Skin of body (tissue), 2 donors: ENCODE results near the gene NELFA. TPM values are rescaled to one million over a fixed set of nuclear protein-coding genes. Genes with fewer than 3 reads are reported as not detected.

Source experiments
- DNase-seq: peaks from one replicate; lab custom pipeline; 2025; lab: John Stamatoyannopoulos, UW
- total RNA-seq: library from RNA; depleted of rRNA; stranded (reverse); fragments of >200 nt; gene quantifications from one replicate; pipeline ENCODE4 v1.2.3, GENCODE V29; 2014

Gene NELFA
- total RNA-seq, 1 donor from 2014 or later: 19.4 TPM

DNA sequence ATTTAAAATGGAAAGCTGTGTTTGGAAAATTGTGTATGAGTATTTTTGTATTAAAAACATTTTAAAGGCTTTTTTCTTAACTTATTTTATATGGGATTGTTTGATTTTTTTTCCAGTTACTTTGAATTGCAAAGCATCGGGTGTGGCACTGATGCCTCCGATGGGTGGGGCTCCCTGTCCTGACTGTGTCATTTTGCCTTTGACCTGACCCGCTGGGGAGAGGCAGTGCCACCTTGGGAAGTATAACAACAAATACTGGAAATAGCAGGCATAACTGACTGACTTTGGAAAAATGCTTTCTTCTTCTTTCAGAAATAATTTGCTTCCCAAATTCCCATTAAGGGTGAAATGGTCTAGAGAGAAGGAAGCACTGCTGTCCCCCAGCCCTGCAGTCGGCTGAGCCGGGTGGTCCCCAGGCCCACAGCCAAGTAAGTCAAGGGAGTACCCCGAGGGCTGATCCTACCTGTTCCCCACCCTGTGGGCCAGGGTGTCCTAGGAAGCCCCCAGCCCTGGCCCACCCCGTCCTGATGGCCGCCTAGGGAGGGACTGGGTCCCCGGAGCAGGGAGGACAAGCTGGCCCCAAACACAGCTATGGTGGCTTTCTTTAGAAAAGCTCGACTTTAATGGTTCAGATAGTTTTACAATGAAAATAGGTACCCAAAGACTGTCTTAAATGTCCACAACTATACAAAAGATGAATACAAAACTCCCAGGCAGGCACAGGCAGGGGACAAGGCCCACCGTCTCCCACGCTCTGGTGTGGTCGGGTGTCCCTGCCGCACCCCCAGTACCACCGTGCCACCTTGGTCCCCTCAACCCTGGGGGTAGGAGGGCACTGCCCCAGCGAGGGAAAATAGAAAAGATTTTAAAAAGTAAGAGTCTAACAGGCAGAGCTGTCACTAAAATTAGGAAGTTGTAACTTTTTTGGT lies 26.4 kb downstream of the NELFA start:
- no peak for DNase-seq

DNA sequence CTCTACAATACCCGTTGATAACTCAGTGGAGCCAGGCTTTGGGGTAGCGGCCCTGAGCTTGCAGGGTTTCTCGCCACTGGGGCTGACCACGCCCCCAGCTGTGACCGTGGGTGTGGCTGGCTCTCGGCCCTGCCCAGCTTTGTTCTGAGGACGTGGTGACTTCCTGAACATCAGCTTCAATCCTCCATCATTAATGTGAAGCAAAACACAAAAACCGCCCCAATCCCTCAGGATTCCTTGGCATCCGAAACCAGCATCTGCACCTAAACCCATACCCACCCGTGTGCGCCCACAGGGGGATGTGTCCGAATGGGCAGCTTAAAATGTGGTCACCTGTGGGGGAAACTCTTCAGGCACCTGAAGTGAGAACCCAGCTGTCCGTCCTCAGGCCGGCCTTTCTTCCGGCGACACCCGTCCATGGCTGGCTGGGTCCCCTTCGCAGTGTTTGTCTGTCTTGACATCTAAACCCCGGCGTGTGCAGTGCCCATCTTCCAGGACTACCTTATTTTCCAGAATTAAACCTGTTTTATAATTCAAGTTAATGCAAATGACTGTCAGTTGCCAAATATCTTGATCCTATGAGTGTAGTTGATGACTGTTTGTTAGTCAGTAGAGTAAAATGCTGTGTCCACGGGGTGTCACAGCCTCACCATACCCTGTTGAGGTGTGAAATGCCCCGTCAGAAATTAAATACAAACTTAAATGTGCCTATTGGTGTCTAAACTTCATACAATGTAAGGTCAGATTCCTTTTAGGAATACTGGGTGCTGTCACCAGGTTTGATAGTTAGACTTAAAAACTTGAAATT lies 27.3 kb downstream of the NELFA start:
- no peak for DNase-seq

DNA sequence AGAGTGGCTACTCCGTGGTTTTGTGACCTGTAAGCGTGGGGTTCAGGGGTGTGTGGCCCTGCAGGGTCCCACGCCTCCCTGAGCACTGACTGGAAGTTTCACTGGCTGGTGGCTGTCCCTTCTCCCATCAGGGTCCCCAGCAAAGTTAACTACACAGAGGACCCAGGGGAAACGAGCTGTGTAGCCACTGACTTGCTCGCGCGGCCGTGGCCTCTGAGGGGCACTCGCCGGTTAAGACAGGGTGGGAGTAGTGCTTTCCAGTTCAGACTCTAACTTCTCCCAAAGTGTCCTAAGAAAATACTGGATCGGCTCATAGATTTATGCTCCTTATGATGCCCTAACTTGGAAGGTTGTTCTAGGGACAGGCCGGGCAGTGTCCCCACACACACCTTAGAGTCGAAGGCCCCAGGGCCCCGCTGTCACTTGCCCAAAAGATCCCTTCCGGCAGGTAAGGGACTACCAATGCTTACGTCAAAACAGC lies 28.2 kb downstream of the NELFA start:
- no peak for DNase-seq

DNA sequence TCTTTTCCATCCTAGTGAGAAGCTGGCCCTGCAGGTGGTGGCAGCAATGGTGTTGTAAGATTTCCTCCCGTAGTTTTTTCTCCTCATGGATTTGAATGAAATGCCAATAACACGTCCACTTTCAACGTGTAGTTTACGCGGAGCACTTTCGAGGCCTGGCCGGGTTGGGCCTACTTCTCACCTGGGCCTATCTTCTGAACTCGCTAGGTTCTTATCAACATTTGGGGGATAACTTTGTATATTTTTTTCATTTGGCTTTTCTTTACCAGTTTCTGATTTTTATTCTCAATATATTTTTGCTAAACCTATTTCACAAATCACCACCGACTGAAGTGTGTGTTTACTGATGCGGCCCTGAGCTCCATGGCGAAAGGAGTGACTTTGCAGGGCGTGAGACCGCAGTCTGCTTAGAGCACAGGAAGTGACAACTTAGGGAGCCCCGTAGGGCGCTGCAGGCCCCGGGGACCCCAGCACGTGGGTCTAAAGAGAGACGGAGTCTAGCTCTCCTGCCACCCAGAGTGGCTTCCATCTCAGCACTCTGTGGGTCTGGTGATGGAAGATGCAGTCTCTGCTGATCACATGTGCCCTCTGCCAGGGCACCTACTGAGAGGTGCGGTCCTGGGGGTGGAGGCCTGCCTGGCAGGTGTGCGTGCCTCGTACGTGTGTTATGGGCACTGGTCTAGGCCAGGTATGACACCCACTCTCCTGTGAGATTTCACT lies 29.1 kb downstream of the NELFA start:
- DNase-seq: no peak

DNA sequence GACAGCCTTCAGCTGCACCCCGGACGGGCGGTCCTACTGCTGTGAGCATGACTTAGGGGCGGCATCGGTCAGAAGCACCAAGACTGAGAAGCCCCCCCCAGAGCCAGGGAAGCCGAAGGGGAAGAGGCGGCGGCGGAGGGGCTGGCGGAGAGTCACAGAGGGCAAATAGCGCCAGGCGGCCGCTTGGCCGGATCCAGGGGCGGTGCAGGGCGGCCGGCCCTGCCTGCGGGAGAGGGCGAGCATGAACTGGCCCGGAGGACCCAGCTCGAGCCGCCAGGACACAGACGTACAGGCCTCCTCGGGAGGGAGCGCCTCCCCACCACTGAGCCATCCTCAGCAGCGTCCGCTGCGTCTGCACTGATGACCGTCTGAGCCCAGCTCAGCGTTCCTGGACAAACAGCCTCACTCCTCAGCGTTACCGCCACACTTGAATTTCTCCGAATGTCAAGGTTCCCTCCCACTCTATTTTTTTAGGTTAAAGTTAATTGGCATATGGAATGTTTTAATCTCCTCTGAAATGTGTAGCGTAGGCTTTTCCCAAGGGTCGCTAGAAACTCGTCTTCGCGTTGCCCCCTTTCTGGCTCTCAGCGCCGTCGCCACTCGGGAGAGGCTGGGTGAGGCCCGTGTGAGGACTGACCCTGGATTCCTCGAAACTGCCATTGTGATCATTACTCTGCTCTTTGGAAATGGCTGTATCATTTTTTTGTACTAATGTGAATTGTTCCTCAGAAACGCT lies 29.9 kb downstream of the NELFA start:
- DNase-seq: no peak

DNA sequence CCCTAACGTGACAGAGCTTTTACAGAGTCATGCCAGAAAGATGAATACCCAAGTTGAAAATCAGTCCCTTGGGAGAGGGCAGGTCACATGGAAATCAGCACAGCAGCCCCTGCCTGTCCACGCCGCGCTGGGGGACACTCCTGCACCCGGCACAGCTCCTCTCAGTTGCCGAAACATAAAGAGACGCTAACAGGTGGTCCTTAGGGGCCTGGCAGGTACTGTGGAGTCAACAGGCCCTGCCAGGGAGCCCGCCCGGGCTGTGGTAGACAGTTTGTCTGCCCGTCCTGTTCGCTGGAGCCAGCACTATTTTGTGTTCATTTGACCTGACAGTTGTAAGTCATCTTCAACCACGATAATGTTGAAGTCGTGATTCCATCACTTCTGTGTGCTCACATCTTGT lies 30.5 kb downstream of the NELFA start:
- no peak for DNase-seq

DNA sequence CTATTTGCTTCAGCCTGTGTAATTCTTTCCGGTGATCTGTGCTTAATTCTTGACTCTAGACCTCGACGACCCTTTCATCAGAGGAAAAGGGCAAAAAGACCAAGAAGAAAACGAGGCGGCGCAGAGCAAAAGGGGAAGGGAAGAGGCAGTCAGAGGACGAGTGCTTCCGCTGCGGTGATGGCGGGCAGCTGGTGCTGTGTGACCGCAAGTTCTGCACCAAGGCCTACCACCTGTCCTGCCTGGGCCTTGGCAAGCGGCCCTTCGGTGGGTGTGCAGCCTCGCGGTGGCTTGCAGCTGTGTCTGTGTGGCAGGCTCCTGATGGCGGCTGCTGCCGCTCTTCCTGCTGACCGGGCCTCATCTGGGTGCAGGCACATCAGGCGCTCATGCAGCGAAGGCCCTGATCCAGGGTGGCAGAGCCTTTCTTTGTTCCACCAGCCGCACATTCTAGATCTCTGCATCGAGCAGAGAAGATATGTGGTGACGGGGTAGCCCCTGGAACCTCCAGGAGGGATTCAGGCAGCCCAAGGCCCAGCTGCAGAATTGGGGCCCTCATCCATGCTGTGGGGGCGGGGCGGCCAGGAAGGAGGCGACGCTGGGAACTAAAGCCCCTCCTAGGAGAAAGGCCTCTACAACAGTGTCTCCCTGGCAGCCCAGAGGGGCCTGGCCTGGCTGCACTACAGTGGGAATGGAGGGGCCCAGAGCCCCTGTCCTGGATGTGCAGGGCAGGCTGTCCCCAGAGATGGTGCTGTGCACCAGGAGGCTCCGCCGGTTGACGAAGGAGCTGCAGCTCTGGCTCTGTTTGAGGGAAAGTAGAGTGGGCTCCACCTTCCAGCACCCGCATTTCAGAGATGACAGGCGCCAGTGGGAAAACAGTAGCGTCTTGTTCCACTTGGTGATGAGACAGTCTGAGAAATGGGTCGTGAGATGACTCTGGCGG lies 32.1 kb downstream of the NELFA start:
- DNase-seq: no peak

DNA sequence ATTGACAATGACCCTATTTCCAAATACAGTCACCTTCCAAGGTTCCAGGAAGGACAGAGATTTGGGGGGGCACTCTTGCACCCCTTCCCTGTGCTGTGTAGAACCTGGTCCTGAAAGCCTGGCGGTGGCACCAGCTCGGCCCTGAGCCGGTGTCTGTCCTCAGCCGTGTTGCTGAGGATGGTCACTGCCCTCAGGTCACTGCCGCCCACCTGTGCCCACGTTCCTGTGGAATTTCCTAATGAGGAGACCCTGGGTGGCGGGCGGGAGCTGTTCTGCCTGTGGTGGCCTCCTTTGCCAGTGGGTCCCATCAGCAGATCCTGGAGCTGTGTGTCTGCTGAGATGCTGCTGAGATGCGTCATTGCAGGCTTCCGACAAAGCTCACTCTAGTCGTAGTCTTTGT lies 32.9 kb downstream of the NELFA start:
- DNase-seq: no peak

DNA sequence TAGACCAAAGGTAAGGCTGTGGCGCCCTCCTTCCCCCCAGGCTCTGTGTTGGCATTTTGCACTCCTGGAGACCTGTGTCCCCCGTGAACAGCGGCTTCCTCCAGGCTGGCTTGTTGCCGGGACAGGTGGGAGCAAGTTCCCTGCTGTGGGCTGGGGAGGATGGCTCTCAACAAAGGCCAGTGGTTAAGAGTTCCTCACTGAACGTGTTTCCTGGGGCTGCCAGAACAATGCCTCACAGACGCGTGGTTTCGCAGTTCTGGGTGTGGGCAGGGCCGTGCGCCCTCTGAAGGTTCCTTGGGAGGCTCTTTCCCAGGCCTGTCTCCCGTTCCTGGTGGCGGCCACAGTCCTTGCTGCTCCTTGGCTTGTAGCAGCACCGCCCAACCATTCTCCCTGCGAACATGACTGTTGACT lies 33.4 kb downstream of the NELFA start:
- no peak for DNase-seq

DNA sequence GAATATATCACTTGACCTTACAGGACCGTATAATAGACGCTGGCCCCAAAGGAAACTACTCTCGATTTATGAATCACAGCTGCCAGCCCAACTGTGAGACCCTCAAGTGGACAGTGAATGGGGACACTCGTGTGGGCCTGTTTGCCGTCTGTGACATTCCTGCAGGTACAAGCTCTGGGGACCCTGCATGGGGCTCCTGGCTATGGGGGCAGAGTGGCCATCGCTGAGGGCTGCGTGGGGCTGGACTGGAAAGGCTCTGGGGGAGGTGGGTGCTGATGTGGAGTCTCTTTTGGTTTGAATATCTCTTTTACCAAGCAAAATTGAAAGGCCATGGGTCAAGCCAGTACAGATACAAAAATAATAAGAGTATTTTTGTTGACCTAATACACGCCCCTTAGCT lies 33.9 kb downstream of the NELFA start:
- no peak for DNase-seq

DNA sequence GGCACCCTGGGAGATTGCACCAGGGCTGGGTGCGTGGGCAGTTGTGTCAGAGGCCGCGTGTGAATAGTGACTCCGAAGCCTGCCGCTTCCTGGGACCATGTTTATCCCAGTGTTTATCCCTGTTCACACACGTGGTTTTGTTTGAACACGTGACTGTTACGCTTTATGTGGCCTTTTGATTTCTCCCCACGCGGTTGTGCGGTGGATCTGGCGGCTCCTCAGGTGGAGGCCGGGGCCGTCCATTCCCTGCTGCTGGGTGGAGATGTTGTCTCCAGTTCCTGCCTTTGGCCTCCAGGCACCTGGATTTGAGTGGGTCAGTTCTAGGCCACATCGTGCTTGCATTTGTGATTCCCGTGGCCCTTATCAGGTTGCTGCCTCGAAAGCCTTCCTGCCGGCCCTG lies 35.1 kb downstream of the NELFA start:
- DNase-seq: no peak

DNA sequence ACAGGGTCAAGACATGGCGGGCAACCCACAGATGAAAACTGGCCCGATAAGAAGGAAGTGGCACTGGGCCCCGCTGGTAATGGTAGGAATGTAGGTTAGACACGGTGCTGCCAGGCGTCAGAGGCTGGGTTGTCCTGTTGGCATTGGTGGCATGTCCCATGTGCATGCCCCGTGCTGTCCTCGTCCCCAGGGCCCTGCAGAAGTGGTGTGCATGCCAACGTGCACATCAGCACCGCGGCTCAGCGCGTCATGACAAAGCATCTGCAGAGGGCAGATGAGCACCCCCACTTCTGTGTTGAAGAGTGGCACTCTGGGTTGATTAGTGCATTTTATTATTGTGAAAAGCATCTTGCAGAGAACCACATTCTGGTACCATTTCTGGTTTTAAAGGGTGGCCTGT lies 35.6 kb downstream of the NELFA start:
- no peak for DNase-seq

DNA sequence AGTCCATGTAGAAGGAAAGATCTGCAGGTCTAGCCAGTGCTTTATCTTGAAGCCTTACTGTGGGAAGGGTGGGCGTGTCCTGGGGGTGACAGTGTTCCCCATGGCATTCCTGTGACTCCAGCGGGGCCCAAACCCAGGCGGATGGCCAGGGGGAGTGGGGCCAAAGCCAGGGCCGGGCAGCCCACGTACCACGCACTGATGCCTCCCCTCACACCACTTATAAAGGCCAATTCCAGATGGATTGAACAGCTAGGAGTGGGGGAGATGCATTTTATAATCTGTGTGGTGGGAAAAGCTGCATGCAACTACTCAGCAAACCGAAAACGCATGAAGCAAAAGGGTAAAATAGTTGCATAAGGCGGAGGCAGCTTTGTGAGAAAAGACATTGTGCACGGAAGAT lies 36.4 kb downstream of the NELFA start:
- DNase-seq: no peak

DNA sequence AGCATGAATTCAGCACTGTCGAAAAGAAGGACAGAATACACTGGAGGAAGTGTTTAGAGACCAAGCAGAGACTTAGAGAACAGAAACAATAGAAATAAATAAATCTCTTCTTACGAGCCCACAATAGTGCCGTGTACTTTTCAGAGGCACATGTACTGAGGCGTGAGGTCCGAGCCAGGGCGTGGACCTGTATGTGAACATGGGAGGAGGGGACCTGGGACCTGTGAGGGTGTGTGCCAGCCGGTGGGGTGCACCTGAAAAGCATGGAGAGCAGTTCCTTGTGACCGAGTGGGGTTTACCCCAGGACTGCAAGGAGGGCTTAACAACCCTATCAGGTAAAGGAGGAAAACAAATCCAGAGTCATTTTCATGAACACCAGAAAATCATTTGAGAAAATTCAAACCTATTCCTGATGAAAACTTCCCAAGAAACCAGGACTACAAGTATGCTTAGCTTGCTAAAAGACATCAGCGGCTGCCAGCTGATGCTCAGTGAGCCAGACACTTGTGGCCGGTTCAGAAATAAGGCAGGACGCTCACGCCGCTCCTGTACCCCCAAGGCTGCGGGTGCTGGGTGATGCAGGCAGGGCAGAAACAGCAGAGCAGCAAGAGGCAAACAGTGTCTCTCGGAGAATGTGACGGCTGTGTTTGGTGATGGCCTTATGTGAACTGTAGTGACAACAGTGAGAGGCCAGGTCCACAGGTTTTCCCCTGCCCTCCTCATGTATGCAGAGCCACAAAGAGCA lies 37.1 kb downstream of the NELFA start:
- DNase-seq: no peak

DNA sequence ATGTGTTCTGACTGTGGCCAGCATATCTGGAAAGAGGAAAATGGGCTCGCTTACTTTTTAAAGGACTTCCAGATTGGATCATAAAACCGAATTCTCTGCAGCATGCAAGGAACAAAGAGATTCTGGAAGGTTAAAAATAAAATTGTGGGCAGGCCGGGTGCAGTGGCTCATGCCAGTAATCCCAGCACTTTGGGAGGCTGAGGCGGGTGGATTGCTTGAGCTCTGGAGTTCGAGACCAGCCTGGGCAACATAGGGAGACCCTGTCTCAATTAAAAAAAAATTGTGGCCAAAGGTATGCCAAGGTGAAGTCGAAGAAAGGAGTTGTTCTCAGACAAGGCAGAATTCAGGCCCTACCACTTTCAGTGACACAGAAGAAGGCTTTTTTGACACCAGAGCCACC lies 37.8 kb downstream of the NELFA start:
- DNase-seq: no peak

DNA sequence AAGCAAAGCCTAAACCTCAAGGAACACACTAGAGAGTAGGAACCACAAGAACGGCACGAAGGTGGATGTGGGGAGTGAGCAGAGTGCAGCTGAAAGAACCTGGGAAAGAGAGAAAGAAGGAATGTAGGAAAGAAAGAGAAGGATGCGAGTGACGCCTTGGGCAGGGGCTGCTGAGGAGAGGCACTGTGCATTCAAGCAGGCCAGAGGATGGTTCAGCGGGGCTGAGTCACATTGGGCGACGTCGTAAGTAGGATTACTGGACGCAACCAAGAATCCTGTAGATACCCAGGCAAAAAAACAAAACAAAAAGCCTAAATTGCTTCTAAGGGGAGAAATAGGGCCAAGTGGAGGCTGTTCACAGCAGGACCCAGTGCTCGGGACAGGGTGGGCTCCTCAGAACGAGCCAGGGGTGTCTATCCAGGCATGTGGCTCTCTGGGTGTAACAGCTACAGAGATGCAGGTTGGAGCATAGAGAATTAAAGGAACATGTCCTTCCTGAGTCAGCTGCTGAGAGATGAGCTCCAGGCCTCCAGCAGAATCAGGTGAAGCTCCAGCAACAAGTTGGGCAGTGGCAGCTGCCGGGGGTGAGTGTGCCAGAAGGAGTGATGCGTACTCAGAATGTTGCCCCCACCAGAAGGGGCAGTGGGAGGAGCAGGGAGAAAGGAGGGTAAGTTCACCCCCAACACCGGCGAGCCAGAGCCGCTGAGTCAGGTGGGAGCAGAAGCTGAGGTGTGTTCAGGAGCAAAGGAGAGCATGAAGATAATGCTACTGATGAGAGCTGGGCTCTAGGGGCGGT lies 38.6 kb downstream of the NELFA start:
- no peak for DNase-seq

DNA sequence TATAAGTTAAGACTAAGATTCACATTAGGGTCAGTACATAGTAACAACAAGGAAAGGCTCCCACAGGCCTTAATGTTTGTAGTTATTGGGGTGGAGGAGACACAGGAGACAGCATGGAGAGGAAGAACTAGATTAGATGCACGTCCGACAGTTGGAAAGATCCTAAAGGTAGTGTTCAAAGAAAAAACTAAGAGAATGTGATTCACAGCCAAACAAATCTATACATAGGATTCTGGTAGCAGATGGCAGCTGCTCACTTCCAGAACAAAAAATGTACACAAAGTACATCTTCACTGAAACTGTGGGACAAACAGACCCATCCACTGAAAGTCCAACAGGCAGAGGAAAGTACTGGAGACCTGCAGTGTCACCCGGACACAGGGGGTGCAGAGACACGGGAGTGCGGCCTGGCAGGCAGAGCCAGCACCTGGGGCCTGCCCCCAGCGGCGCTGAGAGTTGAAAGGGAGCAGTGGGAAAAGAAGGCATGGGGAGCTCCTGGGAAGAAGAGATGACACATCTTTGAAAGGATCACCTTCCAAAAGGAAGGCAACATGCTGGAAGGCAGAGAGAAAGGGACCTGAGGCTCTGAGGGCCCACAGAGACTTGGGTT lies 40.0 kb downstream of the NELFA start:
- DNase-seq: no peak
